Astrocyte (in vitro differentiated cells and primary cell): ENCODE results near the gene SPDL1.

ENCODE experiments used
- EZH2 ChIP-seq: IDR thresholded peaks from 2 replicates; pipeline ENCODE4 v1.6.1; 2012; ENCODE audit warnings: mild to moderate bottlenecking, low read length, inconsistent platforms; ENCODE audit not compliant: insufficient read depth
- TF ChIP-seq, protein P1 (sequence below): IDR thresholded peaks from 2 replicates; pipeline ENCODE4 v1.5.1; 2011; ENCODE audit warnings: low read depth, mild to moderate bottlenecking, inconsistent platforms, low read length, moderate library complexity; ENCODE audit not compliant: insufficient read depth

DNA sequence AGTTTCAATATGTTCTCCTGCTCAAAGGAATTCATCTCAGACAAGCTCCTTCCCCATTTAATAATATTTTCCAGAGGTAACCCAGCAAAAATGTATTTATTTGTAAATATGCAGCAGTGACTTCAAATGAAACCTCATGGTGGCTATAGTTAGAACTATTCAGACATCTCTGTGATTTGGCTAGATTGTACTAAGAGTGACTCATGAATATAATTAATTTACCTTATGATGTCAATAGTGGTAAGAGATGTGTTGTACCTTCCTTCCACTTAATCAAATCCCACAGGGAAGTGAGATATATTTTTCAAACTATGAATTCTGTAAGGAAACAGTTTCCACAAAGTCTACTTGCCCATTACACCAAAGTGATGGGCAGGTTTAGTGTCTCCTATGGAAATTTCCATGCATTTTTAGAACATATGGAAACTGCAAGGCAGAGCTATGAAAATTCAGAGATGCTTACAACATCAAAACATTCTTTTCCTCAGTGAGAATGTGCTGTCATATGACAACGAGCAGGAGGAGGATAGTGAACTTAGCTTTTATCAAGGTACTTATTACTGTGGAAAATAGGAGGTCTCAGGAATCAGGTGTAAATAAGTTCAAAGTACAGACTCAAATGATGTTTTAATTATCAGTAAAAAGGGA, 34.0 kb upstream of the SPDL1 start:
- TF ChIP-seq, protein P1, sequence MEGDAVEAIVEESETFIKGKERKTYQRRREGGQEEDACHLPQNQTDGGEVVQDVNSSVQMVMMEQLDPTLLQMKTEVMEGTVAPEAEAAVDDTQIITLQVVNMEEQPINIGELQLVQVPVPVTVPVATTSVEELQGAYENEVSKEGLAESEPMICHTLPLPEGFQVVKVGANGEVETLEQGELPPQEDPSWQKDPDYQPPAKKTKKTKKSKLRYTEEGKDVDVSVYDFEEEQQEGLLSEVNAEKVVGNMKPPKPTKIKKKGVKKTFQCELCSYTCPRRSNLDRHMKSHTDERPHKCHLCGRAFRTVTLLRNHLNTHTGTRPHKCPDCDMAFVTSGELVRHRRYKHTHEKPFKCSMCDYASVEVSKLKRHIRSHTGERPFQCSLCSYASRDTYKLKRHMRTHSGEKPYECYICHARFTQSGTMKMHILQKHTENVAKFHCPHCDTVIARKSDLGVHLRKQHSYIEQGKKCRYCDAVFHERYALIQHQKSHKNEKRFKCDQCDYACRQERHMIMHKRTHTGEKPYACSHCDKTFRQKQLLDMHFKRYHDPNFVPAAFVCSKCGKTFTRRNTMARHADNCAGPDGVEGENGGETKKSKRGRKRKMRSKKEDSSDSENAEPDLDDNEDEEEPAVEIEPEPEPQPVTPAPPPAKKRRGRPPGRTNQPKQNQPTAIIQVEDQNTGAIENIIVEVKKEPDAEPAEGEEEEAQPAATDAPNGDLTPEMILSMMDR, result no peak
- no peak for TF ChIP-seq EZH2
